BJ (cell line): ENCODE data around the gene CD1B. TPM values are rescaled to one million over a fixed set of nuclear protein-coding genes. Genes with fewer than 3 reads are reported as not detected.
"Not testable (repeated sequence)": the region's sequence is repeated elsewhere in the genome, so short reads cannot be mapped to it uniquely, and the experiment has no call there.

ENCODE experiments used
- CTCF ChIA-PET: fragments of 350-600 bp; formaldehyde crosslinking; extraction: SDS; loops from one replicate; lab custom pipeline; 2021; ENCODE audit warnings: antibody characterized with exemption, inconsistent platforms; lab: Yijun Ruan, JAX
- POLR2A ChIA-PET: fragments of 300-600 bp; sonication (Branson Sonifier 250); formaldehyde crosslinking; extraction: SDS; loops from one replicate; lab custom pipeline; 2021; ENCODE audit warnings: antibody characterized with exemption; lab: Charles Lee
- DNase-seq: peaks from one replicate; pipeline ENCODE4 v3.0.0-alpha.2; 2011; ENCODE audit warnings: low read depth
- H3K27me3 ChIP-seq: 2 replicates; pipeline ENCODE4 v1.6.0; 2011; ENCODE audit warnings: low read length; ENCODE audit not compliant: control insufficient read depth, insufficient read depth
- H3K36me3 ChIP-seq: 2 replicates; pipeline ENCODE4 v1.5.1; 2011; ENCODE audit warnings: low read length; ENCODE audit not compliant: control insufficient read depth, insufficient read depth
- H3K4me3 ChIP-seq: 2 replicates; pipeline ENCODE4 v1.5.1; 2011; ENCODE audit warnings: low read depth, mild to moderate bottlenecking, control low read depth, low read length
- polyA plus RNA-seq: library from polyadenylated mRNA; depleted of rRNA; stranded (reverse); fragments of >200 nt; gene quantifications from 2 replicates; pipeline ENCODE4 v1.2.3, GENCODE V29; 2011
- TF ChIP-seq, protein P1 (sequence below): IDR thresholded peaks from 2 replicates; pipeline ENCODE4 v1.5.1; 2011; ENCODE audit warnings: low read depth, mild to moderate bottlenecking, control low read depth, inconsistent platforms, low read length, moderate library complexity; ENCODE audit not compliant: insufficient read depth

The CD1B gene
- polyA plus RNA-seq, 1 experiment = not detected

DNA sequence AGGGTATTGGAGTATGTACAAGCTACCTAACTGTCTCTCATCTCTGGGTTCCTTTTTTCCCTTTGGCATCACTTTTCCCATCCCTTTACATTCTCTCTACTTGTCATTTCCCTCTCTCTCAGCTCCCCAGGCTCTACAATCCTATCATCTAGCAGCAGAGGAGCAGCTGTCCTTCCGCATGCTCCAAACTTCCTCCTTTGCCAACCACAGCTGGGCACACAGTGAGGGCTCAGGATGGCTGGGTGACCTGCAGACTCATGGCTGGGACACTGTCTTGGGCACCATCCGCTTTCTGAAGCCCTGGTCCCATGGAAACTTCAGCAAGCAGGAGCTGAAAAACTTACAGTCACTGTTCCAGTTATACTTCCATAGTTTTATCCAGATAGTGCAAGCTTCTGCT, 22.9 kb upstream of the CD1B start:
- TF ChIP-seq, protein P1, sequence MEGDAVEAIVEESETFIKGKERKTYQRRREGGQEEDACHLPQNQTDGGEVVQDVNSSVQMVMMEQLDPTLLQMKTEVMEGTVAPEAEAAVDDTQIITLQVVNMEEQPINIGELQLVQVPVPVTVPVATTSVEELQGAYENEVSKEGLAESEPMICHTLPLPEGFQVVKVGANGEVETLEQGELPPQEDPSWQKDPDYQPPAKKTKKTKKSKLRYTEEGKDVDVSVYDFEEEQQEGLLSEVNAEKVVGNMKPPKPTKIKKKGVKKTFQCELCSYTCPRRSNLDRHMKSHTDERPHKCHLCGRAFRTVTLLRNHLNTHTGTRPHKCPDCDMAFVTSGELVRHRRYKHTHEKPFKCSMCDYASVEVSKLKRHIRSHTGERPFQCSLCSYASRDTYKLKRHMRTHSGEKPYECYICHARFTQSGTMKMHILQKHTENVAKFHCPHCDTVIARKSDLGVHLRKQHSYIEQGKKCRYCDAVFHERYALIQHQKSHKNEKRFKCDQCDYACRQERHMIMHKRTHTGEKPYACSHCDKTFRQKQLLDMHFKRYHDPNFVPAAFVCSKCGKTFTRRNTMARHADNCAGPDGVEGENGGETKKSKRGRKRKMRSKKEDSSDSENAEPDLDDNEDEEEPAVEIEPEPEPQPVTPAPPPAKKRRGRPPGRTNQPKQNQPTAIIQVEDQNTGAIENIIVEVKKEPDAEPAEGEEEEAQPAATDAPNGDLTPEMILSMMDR = no peak
- ChIA-PET CTCF (no interaction called here), POLR2A (no interaction called here)
- DNase-seq = no peak
- Histone ChIP-seq H3K36me3 (no peaks in the 10 kb centered on the region), H3K4me3 (no peak overlapping the region), H3K27me3 (no peaks in the 10 kb centered on the region)

DNA sequence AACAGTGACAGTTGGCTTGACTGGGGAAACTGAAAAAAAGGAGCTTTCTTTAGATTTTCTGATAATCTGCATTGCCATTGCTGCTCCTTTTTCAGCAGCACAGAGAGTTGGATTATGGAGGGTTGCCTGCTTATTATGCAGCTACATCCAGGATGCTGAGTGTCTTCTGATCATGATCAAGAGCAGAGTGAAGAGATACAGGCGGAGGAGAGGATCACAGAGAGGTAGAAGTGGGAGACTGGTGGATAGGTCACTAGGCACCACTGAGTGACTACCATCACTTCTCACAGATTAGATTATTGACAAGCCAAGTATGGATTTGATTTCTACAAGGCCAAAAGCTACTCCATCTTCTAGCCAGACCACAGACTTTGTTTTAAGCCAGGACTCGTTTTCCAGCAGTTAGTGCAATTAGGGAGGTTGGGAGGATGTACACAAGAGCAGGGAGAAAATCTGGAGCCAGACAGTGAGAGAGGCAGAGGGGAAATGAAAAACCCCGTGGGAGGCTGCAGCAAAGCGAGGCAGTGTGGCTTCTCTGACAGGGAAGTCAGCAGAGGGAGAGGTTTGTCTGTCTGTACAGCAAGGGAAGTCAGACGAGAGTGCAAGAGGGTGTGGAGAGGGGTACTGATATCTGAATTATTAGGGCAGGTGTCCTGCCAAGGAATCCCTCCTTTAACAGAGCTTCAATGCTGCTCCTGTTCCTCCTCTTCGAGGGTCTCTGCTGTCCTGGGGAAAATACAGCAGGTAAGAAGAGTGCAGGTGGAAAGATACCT, 22.2 kb upstream of the CD1B start, which contains the start of gene CD1E:
CD1E (plus strand) TSS at position 592 of the 773 bp plus-strand sequence; CDS start at position 687, 95 bp downstream.
- Histone ChIP-seq H3K4me3 (no peak within 1 kb of the TSS), H3K27me3 (no peaks in the 10 kb centered on the region), H3K36me3 (no peaks in the 10 kb centered on the region)
- no peak for DNase-seq
- TF ChIP-seq, protein P1 = no peak
- ChIA-PET CTCF (no interaction called here), POLR2A (no interaction called here)

DNA sequence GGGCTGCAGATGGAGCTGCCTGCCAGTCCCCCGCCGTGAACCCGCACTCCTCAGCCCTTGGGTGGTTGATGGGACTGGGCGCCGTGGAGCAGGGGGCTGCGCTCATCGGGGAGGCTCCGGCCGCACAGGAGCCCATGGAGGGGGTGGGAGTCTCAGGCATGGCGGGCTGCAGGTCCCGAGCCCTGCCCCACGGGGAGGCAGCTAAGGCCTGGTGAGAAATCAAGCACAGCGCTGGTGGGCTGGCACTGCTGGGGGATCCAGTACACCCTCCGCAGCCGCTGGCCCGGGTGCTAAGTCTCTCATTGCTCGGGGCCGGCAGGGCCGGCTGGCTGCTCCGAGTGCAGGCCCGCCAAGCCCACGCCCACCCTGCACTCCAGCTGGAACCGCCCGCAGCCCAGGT, 17.6 kb upstream of the CD1B start:
- POLR2A ChIA-PET, CTCF ChIA-PET, DNase-seq, H3K36me3 ChIP-seq, H3K4me3 ChIP-seq, H3K27me3 ChIP-seq: not testable (repeated sequence)

DNA sequence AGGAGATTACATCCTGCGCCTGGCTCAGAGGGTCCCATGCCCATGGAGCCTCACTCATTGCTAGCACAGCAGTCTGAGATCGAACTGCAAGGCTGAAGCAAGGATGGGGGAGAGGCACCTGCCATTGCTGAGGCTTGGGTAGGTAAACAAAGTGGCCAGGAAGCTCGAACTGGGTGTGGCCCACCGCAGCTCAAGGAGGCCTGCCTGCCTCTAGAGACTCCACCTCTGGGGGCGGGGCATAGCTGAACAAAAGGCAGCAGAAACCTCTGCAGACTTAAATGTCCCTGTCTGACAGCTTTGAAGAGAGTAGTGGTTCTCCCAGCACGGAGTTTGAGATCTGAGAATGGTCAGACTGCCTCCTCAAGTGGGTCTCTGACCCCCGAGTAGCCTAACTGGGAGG, 5.1 kb upstream of the CD1B start:
- CTCF ChIA-PET = not testable (repeated sequence)

DNA sequence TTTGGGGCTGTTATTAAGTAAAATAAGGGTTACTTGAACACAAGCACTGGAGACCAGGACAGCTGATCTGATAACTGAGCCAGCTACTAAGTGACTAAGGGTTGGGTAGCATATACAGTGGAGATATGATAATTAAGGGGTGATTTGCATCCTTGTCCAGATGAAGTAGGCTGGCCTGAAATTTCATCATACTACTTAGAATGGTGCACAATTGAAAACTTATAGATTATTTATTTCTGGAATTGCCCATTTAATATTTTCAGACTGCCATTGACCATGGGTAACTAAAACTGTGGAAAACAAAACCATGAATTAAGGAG, 3.8 kb upstream of the CD1B start:
- ChIA-PET CTCF (no interaction called here), POLR2A (no interaction called here)
- TF ChIP-seq, protein P1 = no peak
- DNase-seq = no peak
- Histone ChIP-seq H3K27me3 (no peaks in the 10 kb centered on the region), H3K4me3 (no peak overlapping the region), H3K36me3 (no peaks in the 10 kb centered on the region)

More for the DNA sequence above, 5.1 kb upstream of the CD1B start:
- H3K4me3 ChIP-seq, POLR2A ChIA-PET, H3K27me3 ChIP-seq, H3K36me3 ChIP-seq, DNase-seq: not testable (repeated sequence)

DNA sequence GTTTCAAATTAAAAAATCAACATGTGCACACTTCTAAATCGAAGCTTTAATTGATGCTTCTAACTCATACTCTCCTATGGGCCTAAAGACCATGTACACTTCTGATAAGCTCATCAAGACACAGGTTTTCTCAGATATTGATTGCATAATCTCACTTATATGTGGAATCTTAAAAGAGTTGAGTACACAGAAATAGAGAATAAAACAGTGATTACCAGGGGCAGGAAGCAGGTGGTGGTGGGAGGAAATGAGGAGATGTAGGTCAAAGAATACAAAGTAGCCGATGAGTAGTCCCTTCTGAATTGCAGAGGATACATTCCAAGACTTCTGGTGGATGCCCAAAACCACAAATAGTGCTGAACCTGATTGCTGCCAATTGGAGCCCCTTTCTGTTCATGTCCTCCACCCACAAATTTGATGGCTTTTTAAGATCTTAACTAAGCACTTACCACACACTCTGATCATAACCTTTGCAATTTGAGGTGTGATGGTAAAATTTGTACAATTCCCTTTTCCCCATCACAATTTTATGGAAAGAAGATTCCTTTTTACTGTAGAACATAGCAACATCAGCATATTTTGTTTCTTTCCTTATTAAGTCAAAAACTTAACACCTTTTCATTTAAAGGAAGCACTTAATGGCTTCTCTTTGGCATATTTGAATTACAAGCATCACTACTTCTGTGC, 3.3 kb upstream of the CD1B start:
- CTCF ChIA-PET = no interaction called here
- no peaks in the 10 kb centered on the region for H3K36me3 ChIP-seq
- DNase-seq = no peak
- H3K27me3 ChIP-seq = no peaks in the 10 kb centered on the region
- POLR2A ChIA-PET = no interaction called here
- H3K4me3 ChIP-seq = no peak overlapping the region
- TF ChIP-seq, protein P1 = no peak
